WI38 (cell line): ENCODE data around the gene TRIM60.

Source experiments
- H3K4me3 ChIP-seq: 2 replicates; pipeline ENCODE4 v1.5.1; 2011; ENCODE audit warnings: low read depth, mild to moderate bottlenecking, control low read depth, low read length
- TF ChIP-seq, protein P1 (sequence below): IDR thresholded peaks from 2 replicates; pipeline ENCODE4 v1.5.1; 2012; ENCODE audit warnings: low read depth, mild to moderate bottlenecking, control low read depth, low read length

The TRIM60 gene

DNA sequence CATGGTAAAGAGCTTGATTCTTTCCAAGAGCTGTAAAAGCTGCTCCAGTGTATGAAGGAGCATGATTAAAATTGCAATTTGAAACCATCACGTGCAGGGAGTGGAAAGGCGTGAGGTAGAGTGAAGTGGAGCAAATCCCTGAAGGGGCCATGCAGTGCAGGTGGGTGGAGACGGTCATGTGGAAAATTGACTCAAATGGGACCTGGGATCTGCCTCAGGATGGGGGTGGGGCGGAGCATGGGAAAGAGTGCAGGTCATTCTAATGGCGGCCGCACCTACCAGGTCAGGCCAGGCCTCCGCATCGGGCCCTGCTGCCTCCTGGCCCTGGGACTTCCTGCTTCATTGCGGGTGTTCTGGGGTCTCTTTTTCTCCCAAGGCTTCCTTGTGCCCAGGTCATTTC is 25.3 kb upstream of the TRIM60 start:
- TF ChIP-seq, protein P1, sequence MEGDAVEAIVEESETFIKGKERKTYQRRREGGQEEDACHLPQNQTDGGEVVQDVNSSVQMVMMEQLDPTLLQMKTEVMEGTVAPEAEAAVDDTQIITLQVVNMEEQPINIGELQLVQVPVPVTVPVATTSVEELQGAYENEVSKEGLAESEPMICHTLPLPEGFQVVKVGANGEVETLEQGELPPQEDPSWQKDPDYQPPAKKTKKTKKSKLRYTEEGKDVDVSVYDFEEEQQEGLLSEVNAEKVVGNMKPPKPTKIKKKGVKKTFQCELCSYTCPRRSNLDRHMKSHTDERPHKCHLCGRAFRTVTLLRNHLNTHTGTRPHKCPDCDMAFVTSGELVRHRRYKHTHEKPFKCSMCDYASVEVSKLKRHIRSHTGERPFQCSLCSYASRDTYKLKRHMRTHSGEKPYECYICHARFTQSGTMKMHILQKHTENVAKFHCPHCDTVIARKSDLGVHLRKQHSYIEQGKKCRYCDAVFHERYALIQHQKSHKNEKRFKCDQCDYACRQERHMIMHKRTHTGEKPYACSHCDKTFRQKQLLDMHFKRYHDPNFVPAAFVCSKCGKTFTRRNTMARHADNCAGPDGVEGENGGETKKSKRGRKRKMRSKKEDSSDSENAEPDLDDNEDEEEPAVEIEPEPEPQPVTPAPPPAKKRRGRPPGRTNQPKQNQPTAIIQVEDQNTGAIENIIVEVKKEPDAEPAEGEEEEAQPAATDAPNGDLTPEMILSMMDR, result no peak
- H3K4me3 ChIP-seq, result no peak overlapping the region

DNA sequence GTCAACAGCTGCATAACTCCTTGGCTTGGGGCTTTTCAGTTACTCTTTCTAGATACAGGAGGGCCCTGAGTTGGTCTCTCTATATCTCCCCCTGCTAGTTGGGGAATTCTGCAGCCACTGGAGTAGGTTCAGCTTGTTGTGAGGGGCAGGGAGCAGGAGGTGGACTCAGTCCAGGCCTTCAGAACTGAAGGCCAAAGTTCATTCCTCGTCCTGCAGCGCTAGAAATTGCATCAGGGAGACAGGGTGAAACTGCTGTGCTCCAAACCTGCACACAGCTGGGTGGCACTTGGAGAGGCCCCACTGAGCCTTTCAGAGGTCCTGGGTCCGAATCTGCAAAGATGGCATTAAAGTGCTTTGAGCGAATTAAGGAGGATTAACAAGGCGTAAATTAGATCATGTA is 24.9 kb upstream of the TRIM60 start:
- TF ChIP-seq, protein P1, result no peak

DNA sequence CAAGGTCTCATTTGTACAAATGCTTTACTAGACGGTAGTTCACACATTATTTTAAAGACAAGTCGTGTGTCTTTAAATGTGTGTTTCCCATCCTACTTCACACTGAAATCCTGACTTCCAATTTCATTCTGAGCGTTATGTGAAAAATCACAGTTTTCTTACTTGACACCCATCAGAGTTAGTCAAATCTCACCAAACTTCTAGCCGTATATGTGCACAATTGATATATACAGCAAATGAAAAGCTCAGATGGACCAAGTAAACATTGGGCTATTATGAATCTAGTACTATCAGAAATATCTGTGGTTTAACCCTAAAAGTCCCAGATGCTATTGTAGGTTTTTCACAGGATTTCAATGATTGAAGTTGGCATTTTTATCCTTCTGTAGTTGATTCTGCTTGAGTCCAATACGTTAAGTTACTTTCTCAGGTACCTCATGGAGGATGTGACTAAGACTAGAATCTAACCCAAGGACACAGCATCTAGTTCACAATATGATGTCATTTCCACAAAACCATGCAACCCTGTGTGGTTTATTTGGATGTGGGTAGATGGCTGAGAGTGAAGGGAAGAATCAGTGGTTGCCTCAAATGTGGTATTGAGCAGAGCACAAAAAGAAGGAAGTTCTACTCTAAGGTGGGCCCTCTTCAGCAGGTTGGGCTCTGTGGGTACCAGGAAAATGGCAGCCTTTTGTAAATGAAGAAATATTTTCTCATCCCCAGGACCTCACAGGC is 22.1 kb upstream of the TRIM60 start:
- TF ChIP-seq, protein P1, result no peak
- no peak overlapping the region for H3K4me3 ChIP-seq

More for the DNA sequence above, 24.9 kb upstream of the TRIM60 start:
- no peak overlapping the region for H3K4me3 ChIP-seq

DNA sequence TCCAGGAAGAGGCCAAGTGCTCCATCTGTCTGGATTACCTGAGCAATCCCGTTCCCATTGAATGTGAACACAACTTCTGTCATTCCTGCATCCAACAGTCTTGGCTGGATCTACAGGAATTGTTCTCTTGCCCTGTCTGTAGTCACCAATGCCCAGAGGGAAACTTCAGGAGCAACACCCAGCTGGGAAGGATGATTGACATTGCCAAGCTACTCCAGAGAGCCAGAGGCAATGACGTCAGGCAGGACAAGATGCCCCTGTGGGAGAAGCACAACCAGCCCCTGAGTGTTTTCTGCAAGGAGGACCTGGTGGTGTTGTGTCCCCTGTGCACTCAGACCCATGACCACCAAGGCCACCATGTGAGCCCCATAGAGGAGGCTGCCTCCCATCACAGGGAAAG is 21.3 kb upstream of the TRIM60 start:
- TF ChIP-seq, protein P1, result no peak

DNA sequence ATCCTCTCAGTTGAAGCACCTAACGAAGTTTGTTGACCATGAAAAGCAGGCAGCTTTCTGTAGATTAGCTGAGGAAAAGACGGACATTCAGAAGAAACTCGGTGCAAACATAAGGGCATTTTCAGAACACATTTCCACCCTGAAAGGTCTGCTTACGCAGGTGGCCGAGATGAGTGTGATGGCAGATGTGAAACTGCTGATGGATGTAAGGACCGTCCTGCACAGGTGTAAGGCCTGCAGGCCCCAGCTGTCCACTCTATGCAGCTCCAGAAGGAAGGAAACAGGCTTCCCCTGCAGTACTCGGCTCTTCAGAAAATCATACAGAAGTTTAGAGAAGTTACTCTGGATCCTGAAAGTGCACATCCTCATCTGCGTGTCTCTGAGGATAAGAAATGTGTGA is 20.8 kb upstream of the TRIM60 start:
- no peak overlapping the region for H3K4me3 ChIP-seq
- TF ChIP-seq, protein P1, result no peak

More for the DNA sequence above, 21.3 kb upstream of the TRIM60 start:
- no peak overlapping the region for H3K4me3 ChIP-seq

DNA sequence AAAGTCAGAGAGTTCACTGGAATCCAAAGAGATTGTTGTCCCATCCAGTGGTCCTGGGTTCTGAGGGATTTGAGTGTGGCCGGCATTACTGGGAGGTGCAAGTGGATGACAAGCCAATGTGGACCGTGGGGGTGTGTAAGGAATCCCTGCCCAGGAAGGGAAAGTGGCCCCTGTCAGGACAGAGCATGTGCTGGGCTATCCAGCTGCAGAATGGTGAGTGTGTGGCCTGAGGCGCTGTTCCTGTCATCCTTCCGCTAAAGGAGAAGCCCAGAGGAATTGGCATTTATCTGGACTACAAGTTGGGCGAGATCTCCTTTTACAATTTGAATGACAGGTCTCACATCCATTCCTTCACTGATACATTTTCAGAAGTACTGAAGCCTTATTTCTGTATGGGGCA is 20.4 kb upstream of the TRIM60 start:
- TF ChIP-seq, protein P1, result no peak
- no peak overlapping the region for H3K4me3 ChIP-seq

DNA sequence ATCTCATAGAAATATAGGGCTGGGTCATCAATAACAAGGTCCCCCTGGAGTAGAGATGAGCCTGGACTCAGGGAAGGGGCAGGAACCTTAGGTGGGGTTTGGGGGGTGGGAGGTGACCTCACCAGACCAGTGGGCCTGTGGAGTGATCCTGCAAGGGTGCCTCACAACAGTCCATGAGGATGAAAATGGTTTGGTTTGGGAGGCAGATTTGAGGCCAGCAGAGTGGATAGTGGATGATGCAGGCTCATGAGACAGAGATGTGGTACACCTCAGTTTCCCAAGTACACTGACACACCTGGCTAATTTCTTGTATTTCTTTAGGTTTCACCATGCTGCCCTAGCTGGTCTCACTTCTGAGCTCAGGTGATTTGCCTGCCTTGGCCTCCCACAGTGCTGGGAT is 18.1 kb upstream of the TRIM60 start:
- H3K4me3 ChIP-seq, result no peak overlapping the region
- TF ChIP-seq, protein P1, result no peak
